Stomach (tissue), 9 donors: ENCODE measurements around the gene GARIN6. TPM values are rescaled to one million over a fixed set of nuclear protein-coding genes. Genes with fewer than 3 reads are reported as not detected.

ENCODE experiments used
- DNase-seq, 2 donors: peaks; one replicate each; pipeline versions ENCODE4 v3.0.0 to v3.0.0-alpha.2; 2013 to 2019
- H3K27ac ChIP-seq, 5 donors: fragments of 200-600 bp in 4 of 5; sonication (generic) in 4 of 5; one replicate each; pipeline ENCODE4 v1.5.1; 2013 to 2019; ENCODE audit warnings: mild to moderate bottlenecking in 1 of 5, moderate library complexity in 1 of 5
- H3K27me3 ChIP-seq, 3 donors: fragments of 200-600 bp; sonication (generic); one replicate each; pipeline ENCODE4 v1.5.1; 2017 to 2019; ENCODE audit warnings: mixed run types in 1 of 3
- H3K36me3 ChIP-seq, 4 donors: fragments of 200-600 bp; sonication (generic); 1 replicate in 3 of 4; 2 replicates in 1 of 4; pipeline ENCODE4 v1.5.1; 2016 to 2019
- H3K4me1 ChIP-seq, 4 donors: fragments of 200-600 bp; sonication (generic); one replicate each; pipeline ENCODE4 v1.5.1; 2016 to 2019
- H3K4me3 ChIP-seq, 4 donors: fragments of 200-600 bp; sonication (generic) in 3 of 4; one replicate each; pipeline ENCODE4 v1.5.1; 2016 to 2019; ENCODE audit warnings: mild to moderate bottlenecking in 1 of 4
- H3K9me3 ChIP-seq, 4 donors: fragments of 200-600 bp; sonication (generic); one replicate each; pipeline ENCODE4 v1.5.1; 2016 to 2019
- CTCF ChIP-seq, 7 experiments: fragments of 450-650 bp in 4 of 7; fragments of 200-600 bp in 3 of 7; sonication (generic) in 3 of 7; IDR thresholded peaks; one replicate each; pipeline ENCODE4 v1.5.1; 2016 to 2019; ENCODE audit warnings: antibody characterized with exemption in 7 of 7, control low read depth in 2 of 7, mild to moderate bottlenecking in 1 of 7
- EP300 ChIP-seq: sonication (generic); formaldehyde crosslinking; IDR thresholded peaks from one replicate; pipeline ENCODE4 v1.6.1; 2017; ENCODE audit warnings: antibody characterized with exemption
- POLR2A ChIP-seq, 4 donors: fragments of 450-650 bp; IDR thresholded peaks; one replicate each; pipeline ENCODE4 v1.6.1; 2016; ENCODE audit warnings: antibody characterized with exemption in 4 of 4, control low read depth in 2 of 4, mild to moderate bottlenecking in 1 of 4, moderate library complexity in 1 of 4
- POLR2AphosphoS5 ChIP-seq, 3 donors: sonication (generic); formaldehyde crosslinking; IDR thresholded peaks; one replicate each; pipeline ENCODE4 v1.6.1; 2016; ENCODE audit warnings: antibody characterized with exemption in 3 of 3
- WGBS, 5 donors: extraction: QIAGEN DNeasy Blood & Tissue Kit in 3 of 5; methylation state at CpG; one replicate each; pipeline versions ENCODE4 v1.1.5 to v1.1.7; 2013 to 2018; 5-methylcytosine and 5-hydroxymethylcytosine counted together
- intact Hi-C: fragments of 100-400 bp; cut with DNase I; formaldehyde crosslinking; loops from one replicate; pipeline ENCODE4 v1.15.1; 2023; ENCODE audit warnings: low total_unique reads
- polyA plus RNA-seq, 3 donors: library from polyadenylated mRNA; stranded (reverse); fragments of 200-250 nt; gene quantifications; one replicate each; pipeline ENCODE4 v1.2.3, GENCODE V29; 2013
- total RNA-seq, 5 donors: library from RNA; depleted of rRNA; stranded (reverse); fragments of >200 nt; gene quantifications; one replicate each; pipeline versions ENCODE4 v1.1.0 to v1.2.3, GENCODE V29; 2014 to 2016
- donor health status: healthy with polysubstance abuse.
- donor health status: Bipolar disorder and iron deficiency.
- donor health status: healthy.

Gene GARIN6
- total and polyA plus RNA-seq, 8 donors = not detected

GRCh38 chr12:99658671-99659349 is 11.3 kb downstream of the GARIN6 start:
- intact Hi-C loops = no loop called here
- Histone ChIP-seq H3K36me3 (no peaks in the 10 kb centered on the region), H3K9me3 (no peaks in the 10 kb centered on the region), H3K27me3 (no peaks in the 10 kb centered on the region), H3K4me3 (no peak overlapping the region), H3K27ac (no peak overlapping the region), H3K4me1 (no peaks in the 10 kb centered on the region)
- peak in 1 of 2 donors; percentile 28 for DNase-seq
- TF ChIP-seq EP300 (no peak), POLR2A (IDR thresholded peaks at IDR 0.05) (no peak), CTCF (IDR thresholded peaks at IDR 0.05) (no peak), POLR2AphosphoS5 (IDR thresholded peaks at IDR 0.05) (no peak)
- WGBS, 5 donors = 77 to 93% (median 88%) methylated on average over 1 of the region's 1 CpG

- Histone ChIP-seq H3K27me3 (no peaks in the 10 kb centered on the region), H3K4me1 (no peaks in the 10 kb centered on the region), H3K27ac (no peak overlapping the region), H3K36me3 (no peaks in the 10 kb centered on the region), H3K9me3 (no peaks in the 10 kb centered on the region), H3K4me3 (no peak overlapping the region)
- WGBS, 5 donors = 55 to 74% (median 64%) methylated on average over 1 of the region's 1 CpG
- intact Hi-C loops = no loop called here
- DNase-seq = no peak
- TF ChIP-seq POLR2AphosphoS5 (IDR thresholded peaks at IDR 0.05) = no peak
- TF ChIP-seq POLR2A (IDR thresholded peaks at IDR 0.05) = no peak
- TF ChIP-seq CTCF (IDR thresholded peaks at IDR 0.05) = no peak
- TF ChIP-seq EP300 = no peak
Measured at GRCh38 chr12:99670635-99671034, 23.1 kb downstream of the GARIN6 start.

- 64 to 81% (median 75%) methylated on average over 4 of the region's 4 CpGs for WGBS, 5 donors
- Histone ChIP-seq H3K4me3 (no peak overlapping the region), H3K27ac (no peak overlapping the region), H3K4me1 (no peaks in the 10 kb centered on the region), H3K9me3 (peaks cover 0 to 8% (median 3%) of the 10 kb centered on the region in 4 donors), H3K36me3 (no peaks in the 10 kb centered on the region), H3K27me3 (no peaks in the 10 kb centered on the region)
- DNase-seq = no peak
- TF ChIP-seq CTCF (IDR thresholded peaks at IDR 0.05) = no peak
- no peak for TF ChIP-seq POLR2A (IDR thresholded peaks at IDR 0.05)
- TF ChIP-seq POLR2AphosphoS5 (IDR thresholded peaks at IDR 0.05) = no peak
- no peak for TF ChIP-seq EP300
- intact Hi-C loops = no loop called here
Measured at GRCh38 chr12:99680276-99680675, 32.7 kb downstream of the GARIN6 start.

- Histone ChIP-seq H3K27me3 (no peaks in the 10 kb centered on the region), H3K36me3 (no peaks in the 10 kb centered on the region), H3K4me1 (no peaks in the 10 kb centered on the region), H3K4me3 (no peak overlapping the region), H3K9me3 (peaks cover 0 to 11% (median 0%) of the 10 kb centered on the region in 4 donors), H3K27ac (no peak overlapping the region)
- 76 to 100% (median 83%) methylated on average over 1 of the region's 1 CpG for WGBS, 5 donors
- TF ChIP-seq POLR2A (IDR thresholded peaks at IDR 0.05) (no peak), POLR2AphosphoS5 (IDR thresholded peaks at IDR 0.05) (no peak), EP300 (no peak), CTCF (IDR thresholded peaks at IDR 0.05) (no peak)
- intact Hi-C loops = no loop called here
- no peak for DNase-seq
Measured at GRCh38 chr12:99686142-99686541, 38.6 kb downstream of the GARIN6 start.
